NT2/D1 (cell line): ENCODE measurements around the gene WT1.

Experiments
- SUZ12 ChIP-seq: IDR thresholded peaks from 2 replicates; pipeline ENCODE4 v1.6.1; 2011; ENCODE audit not compliant: insufficient read length, insufficient read depth; ENCODE audit errors: extremely low read depth
- YY1 ChIP-seq: IDR thresholded peaks from 2 replicates; pipeline ENCODE4 v1.6.1; 2011; ENCODE audit not compliant: insufficient read length, insufficient read depth
- ZNF274 ChIP-seq: IDR thresholded peaks from 2 replicates; pipeline ENCODE4 v1.6.1; 2011; ENCODE audit warnings: mild to moderate bottlenecking, low read depth, low read length

DNA sequence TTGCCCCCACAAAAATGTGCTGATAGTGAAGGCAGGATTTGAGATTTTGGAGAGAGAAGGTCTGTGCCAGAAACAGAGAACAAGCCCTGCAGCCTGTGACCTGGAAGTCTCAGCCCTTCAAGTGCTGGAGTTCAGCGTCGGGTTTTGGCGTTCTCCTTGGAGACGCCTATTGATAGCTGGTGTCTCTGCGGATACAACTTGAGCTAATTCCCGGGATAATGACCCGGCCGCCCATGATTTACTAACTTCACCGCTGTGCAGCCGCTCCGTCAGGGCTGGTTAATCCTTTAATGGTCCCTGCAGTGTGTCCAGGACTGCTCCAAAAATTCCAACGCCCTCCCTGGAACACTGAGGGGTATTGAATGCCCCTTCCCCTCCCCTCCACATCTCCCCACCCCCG is 76.6 kb downstream of the WT1 start:
- no peak for TF ChIP-seq YY1
- TF ChIP-seq ZNF274 = no peak
- no peak for TF ChIP-seq SUZ12
